ENCODE results near the gene PUS7. TPM values are rescaled to one million over a fixed set of nuclear protein-coding genes. Genes with fewer than 3 reads are reported as not detected.

Gene PUS7
- total RNA-seq, 1 donor from 2014 or later, result 5.2 TPM

- intact Hi-C loops (cut with DNase I), result no loop called here
- ATAC-seq (ENCODE audit: poor library complexity) (no peak), DNase-seq (no peak)
Observed at GRCh38 chr7:105512926-105513526, 9.0 kb downstream of the PUS7 start.

- intact Hi-C loops (cut with DNase I), result no loop called here
- DNase-seq (no peak), ATAC-seq (ENCODE audit: poor library complexity) (no peak)
Observed at GRCh38 chr7:105512415-105512814, 9.7 kb downstream of the PUS7 start.

GRCh38 chr7:105502173-105502572 is 19.9 kb downstream of the PUS7 start:
- DNase-seq (no peak), ATAC-seq (ENCODE audit: poor library complexity) (no peak)
- intact Hi-C loops (cut with DNase I), result no loop called here

- DNase-seq (no peak), ATAC-seq (ENCODE audit: poor library complexity) (no peak)
- intact Hi-C loops (cut with DNase I), result no loop called here
Observed at GRCh38 chr7:105497016-105497415, 25.1 kb downstream of the PUS7 start.

- no peak for DNase-seq
- intact Hi-C loops (cut with DNase I), result no loop called here
- ATAC-seq (ENCODE audit: poor library complexity), result no peak
Observed at GRCh38 chr7:105496521-105496920, 25.6 kb downstream of the PUS7 start.

GRCh38 chr7:105493923-105494315 is 28.2 kb downstream of the PUS7 start:
- no peak for ATAC-seq (ENCODE audit: poor library complexity)
- no peak for DNase-seq
- intact Hi-C loops (cut with DNase I), result no loop called here

- no peak for ATAC-seq (ENCODE audit: poor library complexity)
- intact Hi-C loops (cut with DNase I), result no loop called here
- no peak for DNase-seq
Observed at GRCh38 chr7:105493196-105493922, 28.7 kb downstream of the PUS7 start.

- no peak for DNase-seq
- intact Hi-C loops (cut with DNase I), result no loop called here
- ATAC-seq (ENCODE audit: poor library complexity), result no peak
Observed at GRCh38 chr7:105489409-105489808, 32.7 kb downstream of the PUS7 start.

GRCh38 chr7:105487579-105488571 is 34.2 kb downstream of the PUS7 start:
- DNase-seq (no peak), ATAC-seq (ENCODE audit: poor library complexity) (peak; percentile 43)

GRCh38 chr7:105480931-105481330 is 41.1 kb downstream of the PUS7 start:
- intact Hi-C loops (cut with DNase I), result no loop called here
- DNase-seq, result no peak
- ATAC-seq (ENCODE audit: poor library complexity), result no peak

More at GRCh38 chr7:105487579-105488571, 34.2 kb downstream of the PUS7 start:
- intact Hi-C loops (cut with DNase I), result no loop called here

GRCh38 chr7:105478606-105479005 is 43.5 kb downstream of the PUS7 start:
- ATAC-seq (ENCODE audit: poor library complexity) (no peak), DNase-seq (no peak)
- intact Hi-C loops (cut with DNase I), result no loop called here

GRCh38 chr7:105477908-105478307 is 44.2 kb downstream of the PUS7 start:
- intact Hi-C loops (cut with DNase I), result no loop called here

GRCh38 chr7:105474045-105474444 is 48.0 kb downstream of the PUS7 start:
- ATAC-seq (ENCODE audit: poor library complexity), result no peak
- DNase-seq, result no peak
- intact Hi-C loops (cut with DNase I), result no loop called here

More at GRCh38 chr7:105477908-105478307, 44.2 kb downstream of the PUS7 start:
- no peak for ATAC-seq (ENCODE audit: poor library complexity)
- DNase-seq, result no peak

GRCh38 chr7:105473163-105473562 is 48.9 kb downstream of the PUS7 start:
- ATAC-seq (ENCODE audit: poor library complexity), result no peak
- intact Hi-C loops (cut with DNase I), result no loop called here
- DNase-seq, result no peak

GRCh38 chr7:105470846-105471245 is 51.2 kb downstream of the PUS7 start:
- ATAC-seq (ENCODE audit: poor library complexity) (no peak), DNase-seq (no peak)
- intact Hi-C loops (cut with DNase I), result no loop called here

GRCh38 chr7:105470090-105470489 is 52.0 kb downstream of the PUS7 start:
- ATAC-seq (ENCODE audit: poor library complexity) (no peak), DNase-seq (no peak)
- intact Hi-C loops (cut with DNase I), result no loop called here

GRCh38 chr7:105462765-105463420 is 59.2 kb downstream of the PUS7 start:
- intact Hi-C loops (cut with DNase I), result no loop called here
- no peak for DNase-seq
- no peak for ATAC-seq (ENCODE audit: poor library complexity)

- intact Hi-C loops (cut with DNase I), result no loop called here
- no peak for DNase-seq
- ATAC-seq (ENCODE audit: poor library complexity), result no peak
Observed at GRCh38 chr7:105461518-105461917, 60.6 kb downstream of the PUS7 start.

All from Right ventricle myocardium superior (tissue), 1 donor.